ENCODE data around the gene IFIT5. TPM values are rescaled to one million over a fixed set of nuclear protein-coding genes. Genes with fewer than 3 reads are reported as not detected.
"Not testable (repeated sequence)": the region's sequence is repeated elsewhere in the genome, so short reads cannot be mapped to it uniquely, and the experiment has no call there.

IFIT5 gene, protein sequence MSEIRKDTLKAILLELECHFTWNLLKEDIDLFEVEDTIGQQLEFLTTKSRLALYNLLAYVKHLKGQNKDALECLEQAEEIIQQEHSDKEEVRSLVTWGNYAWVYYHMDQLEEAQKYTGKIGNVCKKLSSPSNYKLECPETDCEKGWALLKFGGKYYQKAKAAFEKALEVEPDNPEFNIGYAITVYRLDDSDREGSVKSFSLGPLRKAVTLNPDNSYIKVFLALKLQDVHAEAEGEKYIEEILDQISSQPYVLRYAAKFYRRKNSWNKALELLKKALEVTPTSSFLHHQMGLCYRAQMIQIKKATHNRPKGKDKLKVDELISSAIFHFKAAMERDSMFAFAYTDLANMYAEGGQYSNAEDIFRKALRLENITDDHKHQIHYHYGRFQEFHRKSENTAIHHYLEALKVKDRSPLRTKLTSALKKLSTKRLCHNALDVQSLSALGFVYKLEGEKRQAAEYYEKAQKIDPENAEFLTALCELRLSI
- 8.1 TPM for total RNA-seq
- long read RNA-seq, full-length matches to known transcripts: 22 of 24 reads
- long read RNA-seq, partial matches to known transcripts: 0 of 24 reads
- long read RNA-seq, other reads (novel, unspliced or antisense): 2 of 24 reads

DNA sequence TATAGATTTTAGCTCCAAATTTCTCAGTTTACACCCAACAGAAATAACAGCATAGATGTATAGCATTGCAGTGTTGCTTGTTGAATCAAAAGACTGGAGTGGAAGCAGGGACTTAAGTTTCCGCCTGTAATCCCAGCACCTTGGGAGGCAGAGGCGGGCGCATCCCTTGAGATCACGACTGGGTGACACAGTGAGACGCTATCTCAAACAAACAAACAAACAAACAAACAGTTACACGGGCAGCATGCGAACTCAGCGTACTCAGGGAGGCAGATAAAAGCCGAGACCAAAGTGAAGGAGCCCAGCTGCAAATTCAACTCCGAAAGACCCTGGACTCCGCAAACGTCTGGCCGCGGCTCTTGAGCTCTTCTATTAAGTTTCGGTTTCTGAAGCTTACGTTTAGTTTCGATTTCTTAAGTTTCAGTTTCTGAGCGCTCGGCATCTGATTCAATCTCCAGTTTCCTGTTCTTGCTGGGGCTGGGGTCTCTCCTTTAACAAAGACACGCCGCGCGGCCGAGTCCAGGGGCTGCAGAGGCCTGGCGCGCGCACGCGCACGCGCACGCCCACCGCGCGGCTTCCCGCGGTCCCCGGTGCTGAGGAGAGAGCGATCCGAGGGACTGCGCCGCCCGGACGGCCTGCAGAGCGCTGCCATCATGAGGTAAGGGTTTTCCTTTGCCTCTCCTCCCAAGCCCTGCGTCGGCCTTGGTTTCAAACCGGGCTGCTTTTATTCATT is at the start of gene IFIT5:
IFIT5 (plus strand) TSS at position 423 of the 733 bp plus-strand sequence; CDS start at position 654, 231 bp downstream.
- intact Hi-C loops (cut with micrococcal nuclease): no loop called here
- ATAC-seq (peak; percentile 95), DNase-seq (peak; percentile 88)

DNA sequence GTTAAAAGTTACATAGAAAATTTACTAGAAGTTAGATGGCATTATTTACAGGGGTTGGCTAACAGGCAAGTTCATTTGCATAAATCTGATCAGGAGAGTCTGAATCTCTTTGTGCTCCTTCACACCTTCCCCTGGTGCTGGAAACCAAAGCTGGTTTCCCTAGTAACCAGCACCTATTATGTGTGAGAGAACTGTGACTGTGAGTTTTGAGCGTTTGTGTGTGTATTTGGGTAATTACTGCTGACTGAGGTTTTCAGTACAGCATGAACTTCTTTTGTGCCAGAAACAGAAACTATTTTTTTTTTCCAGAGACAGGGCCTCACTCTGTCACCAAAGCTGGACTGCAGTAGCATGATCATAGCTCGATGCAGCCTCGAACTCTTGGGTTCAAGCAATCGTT is 46.8 kb upstream of the IFIT5 start:
- ATAC-seq: peak; percentile 34
- intact Hi-C loops (cut with micrococcal nuclease): no loop called here

DNA sequence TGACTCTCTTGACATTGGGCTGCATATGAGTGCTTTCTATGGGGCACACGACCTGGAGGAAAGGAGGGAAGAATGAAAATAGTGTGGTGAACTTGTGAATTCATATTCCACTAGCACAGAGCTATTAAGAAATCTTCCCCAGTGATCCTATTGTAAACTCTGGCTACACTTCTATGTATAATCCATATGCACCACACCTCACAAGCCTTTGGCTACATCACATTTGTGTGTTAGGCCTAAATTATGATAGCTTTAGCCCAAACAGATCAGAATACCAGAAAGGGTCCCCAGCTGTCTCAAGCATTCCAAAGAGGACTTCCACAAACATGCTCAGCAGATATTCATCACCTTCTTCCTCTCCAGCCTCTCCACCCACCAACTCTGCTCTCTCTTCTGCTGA is 46.2 kb upstream of the IFIT5 start:
- no peak for DNase-seq
- intact Hi-C loops (cut with micrococcal nuclease): no loop called here
- no peak for ATAC-seq

More for the DNA sequence above, 46.8 kb upstream of the IFIT5 start:
- no peak for DNase-seq

DNA sequence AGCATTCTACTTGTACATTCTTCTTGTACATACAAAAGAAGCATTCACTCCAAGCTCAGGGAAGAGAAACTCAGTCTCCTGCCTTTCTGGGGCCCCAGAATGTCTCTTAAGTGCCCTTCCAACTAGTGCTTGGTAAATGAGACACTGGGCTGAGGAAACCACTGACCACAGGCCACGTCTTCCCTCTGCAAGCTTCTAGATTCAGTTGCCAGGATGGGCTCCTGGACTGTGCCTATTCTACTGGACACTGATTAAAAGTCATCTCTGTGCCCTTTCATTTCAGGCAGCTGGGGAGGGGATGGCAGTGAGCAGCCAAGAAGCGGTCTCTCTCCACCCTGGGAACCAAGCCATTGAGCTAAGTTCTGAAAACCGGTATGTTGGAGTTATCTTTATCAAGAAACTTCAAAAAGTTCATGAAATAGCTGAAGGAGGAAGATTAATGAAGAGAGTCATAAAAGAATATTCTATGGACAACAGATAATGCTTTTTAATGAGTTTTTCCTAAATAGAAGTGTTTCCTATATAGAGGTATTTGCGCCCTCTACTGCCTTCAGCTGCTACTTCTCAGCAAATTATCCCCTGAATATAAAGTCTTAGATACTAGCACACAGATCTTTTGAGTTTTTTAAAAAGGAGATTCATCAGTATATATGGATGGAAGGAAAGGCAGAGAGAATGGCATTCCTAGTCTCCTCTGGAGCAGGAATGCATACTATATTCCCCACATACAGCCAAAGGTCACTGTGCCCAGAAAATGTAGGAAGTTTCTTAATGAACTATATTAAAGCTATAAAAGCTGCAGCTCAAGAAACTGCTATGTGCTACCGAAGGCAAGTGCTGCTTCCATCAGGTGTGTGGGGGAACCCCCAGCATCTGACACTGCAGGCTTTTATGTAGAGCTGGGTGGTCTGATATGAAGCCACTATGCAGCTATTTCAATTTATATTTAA is 44.9 kb upstream of the IFIT5 start:
- intact Hi-C loops (cut with micrococcal nuclease): no loop called here
- ATAC-seq: no peak
- DNase-seq: no peak

DNA sequence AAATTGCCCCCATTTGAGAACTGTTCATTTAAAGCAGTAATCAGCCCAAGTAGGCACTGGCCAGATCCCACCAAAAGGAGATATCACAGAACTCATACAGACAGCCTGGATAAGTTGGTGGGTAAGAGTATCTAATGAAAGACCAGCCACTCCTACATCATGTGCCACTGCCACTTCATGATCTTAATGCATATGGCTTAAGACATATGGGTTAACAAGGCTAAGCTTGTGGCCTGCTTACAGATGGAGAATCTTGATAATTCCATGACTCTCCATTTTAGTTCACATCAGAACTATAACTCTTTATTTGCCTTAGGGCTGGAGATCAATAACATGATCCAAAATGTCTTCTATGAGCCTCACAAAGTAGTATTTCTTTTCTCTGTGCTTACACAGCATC is 43.3 kb upstream of the IFIT5 start:
- no peak for DNase-seq
- no peak for ATAC-seq
- intact Hi-C loops (cut with micrococcal nuclease): no loop called here

DNA sequence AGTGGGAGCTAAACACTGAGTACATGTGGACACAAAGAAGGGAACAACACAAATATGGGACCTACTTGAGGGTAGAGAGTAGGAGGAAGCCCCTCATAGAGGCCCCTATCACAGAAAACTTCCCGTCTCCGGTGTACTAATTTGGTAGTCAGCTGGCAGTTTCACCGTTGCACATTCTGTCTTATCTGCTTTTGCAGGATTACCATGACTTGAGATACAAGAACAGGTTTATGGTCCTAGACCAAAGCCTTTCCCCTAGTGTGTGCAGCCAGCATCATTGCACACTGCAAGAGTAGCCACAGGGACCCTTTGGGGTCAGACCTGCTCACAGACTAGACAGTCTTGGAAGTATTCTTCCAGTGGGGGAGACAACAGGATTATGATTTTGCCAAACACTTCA is 42.4 kb upstream of the IFIT5 start:
- DNase-seq (no peak), ATAC-seq (no peak)
- intact Hi-C loops (cut with micrococcal nuclease): no loop called here

DNA sequence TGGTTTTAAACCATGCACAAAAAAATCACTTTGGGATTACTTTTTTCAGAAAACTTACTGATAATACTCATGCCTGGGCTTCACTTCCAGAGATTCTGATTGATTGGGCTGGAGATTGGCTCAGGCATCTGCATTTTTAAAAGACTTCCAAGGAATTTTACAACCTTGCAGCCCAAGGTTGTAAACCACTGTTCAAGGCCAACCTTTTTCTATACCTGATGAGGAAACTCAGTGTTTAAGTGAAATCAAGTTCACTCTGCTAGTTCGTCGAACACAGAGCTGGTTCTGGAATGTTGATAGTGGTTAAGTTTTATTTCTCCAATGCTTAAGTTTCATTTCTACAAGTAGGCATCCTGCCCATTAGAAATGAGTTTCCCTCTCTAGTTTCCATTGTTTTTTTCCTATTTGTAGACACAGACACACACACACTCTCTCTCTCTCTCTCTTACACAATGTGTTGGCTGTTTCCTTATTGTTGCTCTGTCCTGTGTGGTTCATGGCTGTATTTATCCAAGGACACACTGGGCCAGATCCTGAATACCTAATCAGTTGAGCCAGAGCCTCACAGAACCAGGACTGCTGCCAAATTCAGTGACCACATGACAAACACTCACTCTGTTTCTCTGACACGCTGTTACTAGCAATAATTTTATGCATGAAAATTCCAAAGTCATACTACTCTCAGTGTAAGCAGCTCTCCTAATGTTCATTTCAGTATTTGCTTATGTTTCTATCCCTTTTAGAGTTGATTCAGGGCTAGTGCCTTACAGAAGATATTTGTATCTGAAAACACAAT is 40.3 kb upstream of the IFIT5 start:
- ATAC-seq (peak; percentile 97), DNase-seq (peak; percentile 70)
- intact Hi-C loops (cut with micrococcal nuclease): no loop called here

DNA sequence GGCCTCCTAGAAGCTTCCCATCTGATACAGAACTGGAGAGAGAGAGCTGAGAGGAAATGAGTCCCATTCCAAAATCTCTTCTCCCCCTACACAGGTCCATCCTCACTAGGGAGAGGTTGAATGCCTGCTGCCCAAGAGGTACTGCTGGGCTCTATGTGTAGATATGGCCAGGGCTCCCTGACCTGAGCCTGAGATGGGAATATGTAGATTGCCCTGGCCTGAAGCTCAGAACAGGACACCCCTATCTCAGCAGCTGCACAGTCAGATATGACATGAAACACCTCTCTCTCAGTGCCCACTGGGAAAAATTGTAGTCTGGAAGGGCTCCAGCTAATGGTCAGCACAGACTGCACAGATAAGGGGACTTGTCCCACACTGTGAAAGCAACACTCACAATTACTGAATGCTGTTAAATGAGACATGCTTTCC is 39.6 kb upstream of the IFIT5 start:
- peak; percentile 62 for ATAC-seq
- DNase-seq: no peak
- intact Hi-C loops (cut with micrococcal nuclease): no loop called here

DNA sequence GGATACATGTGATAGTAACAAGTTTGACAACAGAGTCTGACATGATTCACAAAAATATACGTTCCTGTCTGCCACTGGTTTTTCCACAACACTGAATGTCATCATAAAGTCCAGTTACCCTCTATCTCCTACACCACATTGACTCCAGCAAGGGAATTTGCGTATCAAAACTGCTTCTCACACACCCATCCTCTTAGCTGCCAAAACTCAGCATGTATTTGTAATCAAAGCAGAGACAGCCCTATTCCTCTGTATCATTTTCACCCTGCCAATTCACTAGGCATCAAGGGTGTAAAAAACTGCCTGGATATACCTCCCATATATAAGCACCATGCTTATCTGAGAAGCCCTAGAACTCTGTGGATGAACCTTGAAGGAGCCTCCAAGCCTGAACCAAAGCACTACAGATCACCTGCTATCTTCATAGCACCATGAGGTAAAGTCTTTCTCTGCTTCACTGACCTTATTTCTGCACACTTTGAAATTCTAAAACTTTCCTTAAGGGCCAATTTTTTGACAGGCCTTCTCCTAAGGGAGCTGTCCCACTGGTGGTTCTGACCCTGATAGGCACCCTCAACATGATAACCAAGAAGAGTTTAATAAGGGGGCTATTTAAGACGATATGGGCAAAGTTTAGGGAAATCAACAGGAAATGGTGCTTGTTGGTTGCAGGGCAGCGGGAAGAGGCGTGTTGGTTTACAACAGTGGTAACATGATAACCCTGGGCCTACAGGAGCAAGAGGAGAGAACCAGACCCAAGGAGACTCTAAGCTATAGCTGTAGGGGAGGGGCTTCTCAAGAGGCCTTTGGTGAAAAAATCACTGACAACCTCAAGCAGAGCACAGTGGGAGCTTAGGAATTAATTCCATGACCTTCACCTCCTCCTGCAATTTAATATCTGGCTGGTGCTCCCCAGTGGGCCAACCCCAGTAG is 36.4 kb upstream of the IFIT5 start, which contains the start of gene IFIT1B:
IFIT1B (plus strand) TSS at position 352 of the 933 bp plus-strand sequence; CDS start at position 432, 80 bp downstream.
- intact Hi-C loops (cut with micrococcal nuclease): no loop called here
- ATAC-seq (no peak), DNase-seq (no peak)

DNA sequence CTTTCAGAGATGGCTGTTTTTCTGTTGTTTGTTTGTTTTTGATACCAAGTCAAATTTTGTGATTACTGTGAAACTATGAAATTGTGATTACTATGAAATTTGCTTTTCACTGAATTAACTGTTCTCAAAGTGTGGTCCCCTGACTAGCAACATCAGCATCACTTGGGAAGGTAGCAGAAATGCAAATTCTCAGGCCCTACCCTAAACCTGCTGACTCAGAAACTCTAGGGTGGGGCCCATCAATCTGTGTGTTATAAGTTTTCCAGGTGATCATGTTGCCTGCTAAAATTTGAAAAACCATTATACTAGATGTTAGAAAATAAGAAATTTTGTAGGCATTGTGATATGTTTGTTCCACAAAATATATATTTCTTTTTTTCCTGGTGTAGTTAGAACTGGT is 35.3 kb upstream of the IFIT5 start:
- ATAC-seq: no peak
- DNase-seq: no peak
- intact Hi-C loops (cut with micrococcal nuclease): no loop called here

DNA sequence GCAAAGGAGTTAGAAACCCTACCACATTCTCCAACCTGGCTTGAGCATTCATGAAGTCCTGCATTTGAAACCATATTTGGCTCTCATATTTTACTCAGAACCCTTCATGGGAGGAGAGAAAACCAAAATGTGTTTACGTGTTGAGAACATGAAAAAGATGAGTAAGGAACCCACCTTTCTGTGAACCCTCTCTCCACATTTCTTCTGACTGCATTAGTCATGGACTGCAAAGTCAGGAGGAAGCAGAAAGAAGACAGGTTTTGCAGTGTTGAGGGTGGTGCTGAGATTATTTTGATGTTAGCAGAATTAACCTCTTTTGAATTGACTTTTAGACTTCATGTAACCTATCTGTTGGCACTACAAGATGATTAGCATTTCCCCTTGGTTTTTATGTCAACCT is 31.6 kb upstream of the IFIT5 start:
- ATAC-seq: no peak
- intact Hi-C loops (cut with micrococcal nuclease): no loop called here

DNA sequence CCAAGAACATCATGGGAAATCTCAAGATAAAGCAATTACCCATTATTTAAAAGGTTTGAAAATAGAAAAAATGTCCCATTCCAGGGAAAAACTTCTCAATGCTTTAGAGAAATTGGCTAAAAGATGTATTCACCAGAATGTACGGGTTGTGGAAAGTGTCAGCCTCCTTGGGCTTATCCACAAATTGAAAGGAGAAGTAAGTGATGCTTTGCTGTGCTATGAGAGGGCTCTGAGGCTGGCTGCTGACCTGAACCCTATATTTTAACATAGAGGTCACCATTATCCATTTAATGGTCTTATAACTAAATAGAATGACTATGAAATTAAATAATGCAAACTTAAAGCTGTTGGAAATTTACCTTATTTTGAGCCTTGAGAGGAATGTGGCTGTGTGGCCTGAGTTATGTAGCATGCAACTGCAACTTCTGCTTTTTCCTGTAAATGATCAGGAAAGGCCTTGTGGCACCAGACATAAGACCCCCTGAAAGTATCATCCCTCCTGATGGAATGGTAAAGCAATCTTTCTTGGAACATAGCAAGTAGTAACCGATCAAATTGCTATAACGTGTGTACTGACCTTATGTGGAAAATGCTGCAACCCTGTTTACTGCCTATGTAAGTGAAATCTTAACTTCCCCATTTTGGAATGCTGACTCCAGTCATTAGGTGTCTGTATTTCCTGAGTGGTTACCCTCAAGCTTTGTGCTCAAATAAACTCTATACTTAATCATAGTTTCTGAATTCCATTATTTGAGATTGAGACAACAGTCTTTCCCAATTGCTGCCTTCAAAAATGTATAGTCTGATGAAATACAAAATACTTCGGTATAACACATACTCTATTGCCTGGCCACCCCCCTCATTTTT is 29.7 kb upstream of the IFIT5 start:
- DNase-seq (no peak), ATAC-seq (peak; percentile 62)
- intact Hi-C loops (cut with micrococcal nuclease): no loop called here

More for the DNA sequence above, 31.6 kb upstream of the IFIT5 start:
- no peak for DNase-seq

DNA sequence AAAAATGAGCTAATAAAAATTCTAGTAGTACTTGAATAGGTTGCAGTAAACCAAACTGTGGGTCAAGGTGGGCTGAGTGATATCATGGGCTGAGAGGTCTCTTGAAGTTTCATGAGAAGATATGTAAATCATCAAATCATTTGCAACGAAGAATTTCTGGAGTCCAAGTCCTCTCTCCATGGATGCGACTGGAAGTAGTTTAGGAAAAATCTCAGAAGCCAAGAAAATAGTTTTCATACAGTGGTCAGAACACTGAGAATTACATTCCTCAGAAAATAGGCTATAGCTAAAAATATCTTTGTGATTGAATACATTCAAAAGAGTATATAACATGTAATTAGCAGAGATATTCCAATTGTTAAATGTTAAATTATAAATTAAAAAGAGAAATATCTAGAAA is 25.6 kb upstream of the IFIT5 start:
- DNase-seq (no peak), ATAC-seq (no peak)
- intact Hi-C loops (cut with micrococcal nuclease): no loop called here

DNA sequence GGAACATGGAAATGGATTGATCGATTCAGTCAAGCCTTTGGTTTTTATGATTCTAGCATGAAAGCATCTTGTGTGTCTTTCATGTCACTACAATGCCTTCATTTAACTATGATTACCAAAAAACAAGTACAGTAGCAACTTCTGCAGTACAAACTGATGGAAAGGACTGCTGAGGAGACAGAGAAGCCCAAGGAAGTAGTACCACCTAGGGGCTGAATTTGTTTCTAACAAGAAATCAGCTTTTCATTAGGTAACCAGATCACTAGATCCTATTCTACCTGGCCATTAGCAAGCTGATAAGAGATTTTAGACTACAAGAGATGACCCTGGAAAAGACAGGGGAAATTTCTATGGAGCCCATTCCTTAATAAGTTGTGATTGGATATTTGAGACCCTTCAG is 25.1 kb upstream of the IFIT5 start:
- no peak for ATAC-seq
- no peak for DNase-seq
- intact Hi-C loops (cut with micrococcal nuclease): no loop called here

DNA sequence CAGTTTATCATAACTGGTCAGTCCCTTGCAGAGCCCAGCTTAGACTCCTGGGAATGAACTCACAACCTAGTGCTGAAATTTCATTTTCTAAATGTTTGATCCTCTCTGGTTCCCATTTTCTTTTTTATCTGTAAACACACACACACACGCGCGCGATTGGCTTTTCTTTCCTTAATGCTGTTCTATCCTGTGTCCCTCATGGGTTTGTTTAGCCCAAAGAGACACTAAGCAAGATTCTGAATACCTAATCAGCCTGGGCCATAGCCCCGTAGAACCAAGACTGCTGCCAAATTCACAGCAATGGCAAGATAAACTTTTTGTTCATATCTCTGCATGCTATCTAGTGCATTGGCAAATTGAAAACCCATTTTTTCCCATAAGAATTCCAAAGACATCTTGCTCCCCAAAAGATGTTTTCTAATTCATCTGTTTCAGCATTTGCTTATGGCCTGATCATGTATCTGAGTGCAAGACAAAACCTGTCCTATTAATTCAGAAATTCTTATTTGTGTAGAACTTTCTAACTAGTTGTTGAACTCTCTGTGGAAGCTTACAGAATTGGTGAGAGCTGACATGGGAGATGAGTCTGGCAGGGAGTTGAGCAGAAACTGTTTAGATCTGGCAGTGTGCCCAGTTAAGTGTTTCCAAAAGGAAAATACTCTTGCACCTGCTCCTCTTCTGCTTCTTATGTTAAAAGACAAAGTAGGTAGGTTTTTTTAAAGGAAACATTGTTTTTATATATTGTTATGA is 23.7 kb upstream of the IFIT5 start:
- ATAC-seq: peak; percentile 34
- intact Hi-C loops (cut with micrococcal nuclease): no loop called here
- DNase-seq: no peak

DNA sequence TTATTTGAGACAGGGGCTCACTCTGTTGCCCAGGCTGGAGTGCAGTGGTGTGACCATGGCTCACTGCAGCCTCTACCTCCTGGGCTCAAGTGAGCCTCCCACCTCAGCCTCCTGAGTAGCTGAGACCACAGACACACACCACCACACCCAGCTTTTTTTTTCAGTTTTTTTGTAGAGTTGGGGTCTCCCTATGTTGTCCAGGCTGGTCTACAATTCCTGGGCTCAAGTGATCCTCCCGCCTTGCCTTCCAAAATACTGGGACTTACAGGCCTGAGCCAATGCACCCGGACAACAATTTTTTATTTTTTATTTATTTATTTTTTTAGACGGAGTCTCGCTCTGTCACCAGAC is 23.2 kb upstream of the IFIT5 start:
- ATAC-seq; DNase-seq; intact Hi-C loops (cut with micrococcal nuclease): not testable (repeated sequence)

All from left ventricle myocardium superior (tissue), 1 donor.